ENCODE results near the gene AMIGO2.
A peak's percentile ranks its signal among the peaks of the same experiment; 100 is the strongest.

The AMIGO2 gene

GRCh38 chr12:47033789-47034555 is 45.8 kb downstream of the AMIGO2 start:
- DNase-seq (ENCODE audit: low spot score): no peak

- no peak for DNase-seq (ENCODE audit: low spot score)
Measured at GRCh38 chr12:47033081-47033480, 46.7 kb downstream of the AMIGO2 start.

- DNase-seq (ENCODE audit: low spot score): peak; percentile 53
Measured at GRCh38 chr12:47032644-47033043, 47.1 kb downstream of the AMIGO2 start.

- no peak for DNase-seq (ENCODE audit: low spot score)
Measured at GRCh38 chr12:47029903-47030302, 49.9 kb downstream of the AMIGO2 start.

GRCh38 chr12:47028981-47029708 is 50.6 kb downstream of the AMIGO2 start:
- DNase-seq (ENCODE audit: low spot score): no peak

- DNase-seq (ENCODE audit: low spot score): no peak
Measured at GRCh38 chr12:47028186-47028585, 51.6 kb downstream of the AMIGO2 start.

All from CD4-positive, alpha-beta T cell treated with Interleukin-6 at 100 ng/mL for 8 hours (primary cell).